GM23248 (cell line): ENCODE results near the gene CMIP.

Experiments used
- EZH2 ChIP-seq: fragments of 200-600 bp; sonication (generic); IDR thresholded peaks from 2 replicates; pipeline ENCODE4 v1.6.1; 2018; ENCODE audit warnings: antibody characterized with exemption, mild to moderate bottlenecking; ENCODE audit not compliant: insufficient read depth, poor library complexity, severe bottlenecking
- EZH2phosphoT487 ChIP-seq: fragments of 200-600 bp; sonication (generic); IDR thresholded peaks from 2 replicates; pipeline ENCODE4 v1.6.1; 2018; ENCODE audit warnings: antibody characterized with exemption, moderate library complexity, mild to moderate bottlenecking, low read depth; ENCODE audit not compliant: insufficient read depth

- TF ChIP-seq EZH2 (no peak), EZH2phosphoT487 (no peak)
Observed at GRCh38 chr16:81573533-81574020, 129.0 kb downstream of the CMIP start.
